HCT116 (cell line): ENCODE results near the gene PSMA8. TPM values are rescaled to one million over a fixed set of nuclear protein-coding genes. Genes with fewer than 3 reads are reported as not detected.
A peak's percentile ranks its signal among the peaks of the same experiment; 100 is the strongest.

Experiments
- ATAC-seq: fragments of 200-7000 bp; cut with Tn5 transposase; 2 replicates; pipeline ENCODE4 v1.9.1; 2020; ENCODE audit warnings: mild to moderate bottlenecking, moderate library complexity
- Bru-seq: library from RNA; stranded (reverse); fragments of 400-500 nt; gene quantifications from one replicate; lab custom pipeline; 2021; lab: Mats Ljungman, UMichigan
- BruChase-seq, 2 experiments: library from RNA; stranded (reverse); fragments of 400-500 nt; gene quantifications; one replicate each; lab custom pipeline; 2021; lab: Mats Ljungman, UMichigan
- BruUV-seq: library from RNA; stranded (reverse); fragments of 400-500 nt; replicated peaks from 2 replicates; lab custom pipeline; 2021; lab: Mats Ljungman, UMichigan
- CTCF ChIA-PET: fragments of 300-600 bp; sonication (Branson Sonifier 250); formaldehyde crosslinking; loops from one replicate; lab custom pipeline; 2021; ENCODE audit warnings: antibody characterized with exemption; lab: Charles Lee
- POLR2A ChIA-PET: fragments of 300-600, 350-600 bp; sonication (Branson Sonifier 250); formaldehyde crosslinking; loops from one replicate; lab custom pipeline; 2021; ENCODE audit warnings: antibody characterized with exemption; lab: Charles Lee
- RAD21 ChIA-PET, 2 experiments: fragments of 300-600 bp; sonication (Branson Sonifier 250); formaldehyde crosslinking; loops; one replicate each; lab custom pipeline; 2023; ENCODE audit warnings: low total read pairs in 2 of 2; ENCODE audit not compliant: uncharacterized antibody in 2 of 2, unreplicated experiment in 2 of 2, low non-redundant PET in 1 of 2; lab: Charles Lee
- DNase-seq: peaks from one replicate; pipeline ENCODE4 v3.0.0-alpha.2; 2010; ENCODE audit warnings: low read depth, low spot score
- H2AFZ ChIP-seq: fragments of 200-600 bp; shearing (Covaris generic), sonication (generic); 2 replicates; pipeline ENCODE4 v1.6.1; 2017; ENCODE audit warnings: low read depth, mixed run types, mixed read lengths, antibody characterized with exemption, low read length; ENCODE audit not compliant: poor library complexity, severe bottlenecking
- H3K27ac ChIP-seq: 2 replicates; pipeline ENCODE4 v1.5.1; 2012; ENCODE audit warnings: low read depth, low read length
- H3K27me3 ChIP-seq: fragments of 200-600 bp; sonication (generic); 2 replicates; pipeline ENCODE4 v1.6.1; 2016; ENCODE audit warnings: mixed run types, low read length, mixed read lengths; ENCODE audit not compliant: insufficient read depth
- H3K36me3 ChIP-seq, 2 experiments: fragments of 200-500 bp in 1 of 2; fragments of 200-600 bp in 1 of 2; sonication (Bioruptor generic) in 1 of 2; sonication (generic) in 1 of 2; 2 replicates each; pipeline versions ENCODE4 v1.5.1 to v1.6.1; 2014 to 2016; ENCODE audit warnings: low read length in 2 of 2, inconsistent platforms in 1 of 2, mixed read lengths in 1 of 2, mixed run types in 1 of 2; ENCODE audit not compliant: insufficient read depth in 2 of 2, control insufficient read depth in 1 of 2
- H3K4me1 ChIP-seq, 2 experiments: fragments of 200-600 bp in 1 of 2; sonication (generic) in 1 of 2; 2 replicates each; pipeline versions ENCODE4 v1.5.1 to v1.6.1; 2012 to 2017; ENCODE audit warnings: low read length in 2 of 2, inconsistent platforms in 1 of 2, mild to moderate bottlenecking in 1 of 2, mixed read lengths in 1 of 2, mixed run types in 1 of 2, moderate library complexity in 1 of 2; ENCODE audit not compliant: insufficient read depth in 2 of 2, control insufficient read depth in 1 of 2
- H3K4me2 ChIP-seq: fragments of 200-600 bp; sonication (generic); 2 replicates; pipeline ENCODE4 v1.6.1; 2017; ENCODE audit warnings: mixed run types, low read length, mixed read lengths
- H3K4me3 ChIP-seq, 2 experiments: fragments of 200-600 bp in 1 of 2; sonication (generic) in 1 of 2; replicated peaks in 1 of 2; 2 replicates each; pipeline ENCODE4 v1.5.1; 2011 to 2016; ENCODE audit warnings: low read length in 2 of 2, control low read depth in 1 of 2, low read depth in 1 of 2, mild to moderate bottlenecking in 1 of 2, mixed read lengths in 1 of 2, mixed run types in 1 of 2
- H3K79me2 ChIP-seq: fragments of 200-600 bp; sonication (generic); 2 replicates; pipeline ENCODE4 v1.6.1; 2017; ENCODE audit warnings: mild to moderate bottlenecking, mixed run types, low read length, moderate library complexity, mixed read lengths; ENCODE audit not compliant: insufficient read depth
- H3K9ac ChIP-seq: fragments of 200-600 bp; sonication (generic); 2 replicates; pipeline ENCODE4 v1.6.1; 2016; ENCODE audit warnings: low read length, mixed read lengths
- H3K9me2 ChIP-seq: fragments of 200-600 bp; sonication (generic), shearing (Covaris generic); 2 replicates; pipeline ENCODE4 v1.6.1; 2017; ENCODE audit warnings: mixed run types, mild to moderate bottlenecking, moderate library complexity; ENCODE audit not compliant: insufficient read depth
- H3K9me3 ChIP-seq, 2 experiments: fragments of 200-500 bp in 1 of 2; fragments of 200-600 bp in 1 of 2; sonication (Bioruptor generic) in 1 of 2; sonication (generic) in 1 of 2; 2 replicates each; pipeline ENCODE4 v1.6.1; 2014 to 2017; ENCODE audit warnings: low read length in 2 of 2, mixed read lengths in 2 of 2, inconsistent platforms in 1 of 2, low read depth in 1 of 2, mild to moderate bottlenecking in 1 of 2, mixed run types in 1 of 2, moderate library complexity in 1 of 2; ENCODE audit not compliant: control insufficient read depth in 1 of 2, insufficient read depth in 1 of 2
- H4K20me1 ChIP-seq: fragments of 200-600 bp; sonication (generic), shearing (Covaris generic); 2 replicates; pipeline ENCODE4 v1.6.1; 2017; ENCODE audit warnings: mixed run types, mild to moderate bottlenecking, moderate library complexity; ENCODE audit not compliant: insufficient read depth
- ATF3 ChIP-seq: IDR thresholded peaks from 2 replicates; pipeline ENCODE4 v1.6.1; 2012
- CEBPB ChIP-seq: IDR thresholded peaks from 2 replicates; pipeline ENCODE4 v1.6.1; 2012; ENCODE audit warnings: low read depth
- CTCF ChIP-seq, 3 experiments: fragments of 200-600 bp in 1 of 3; sonication (generic) in 1 of 3; IDR thresholded peaks in 2 of 3; conservative IDR thresholded peaks in 1 of 3; 2 replicates each; pipeline ENCODE4 v1.5.1; 2012 to 2017; ENCODE audit warnings: low read depth in 2 of 3, low read length in 2 of 3, antibody characterized with exemption in 1 of 3, borderline replicate concordance in 1 of 3, control low read depth in 1 of 3, mild to moderate bottlenecking in 1 of 3, mixed read lengths in 1 of 3, mixed run types in 1 of 3, moderate library complexity in 1 of 3; ENCODE audit not compliant: insufficient read depth in 1 of 3
- ELF1 ChIP-seq: IDR thresholded peaks from 2 replicates; pipeline ENCODE4 v1.6.1; 2012; ENCODE audit warnings: low read depth, borderline replicate concordance
- EZH2 ChIP-seq: fragments of 200-600 bp; sonication (generic); IDR thresholded peaks from 2 replicates; pipeline ENCODE4 v1.6.1; 2017; ENCODE audit warnings: antibody characterized with exemption, mixed run types
- EZH2phosphoT487 ChIP-seq: fragments of 200-600 bp; IDR thresholded peaks from 2 replicates; pipeline ENCODE4 v1.6.1; 2018; ENCODE audit warnings: antibody characterized with exemption, borderline replicate concordance
- FOSL1 ChIP-seq: IDR thresholded peaks from 2 replicates; pipeline ENCODE4 v1.6.1; 2012; ENCODE audit warnings: low read depth
- POLR2A ChIP-seq: IDR thresholded peaks from 2 replicates; pipeline ENCODE4 v1.7.0; 2011; ENCODE audit warnings: borderline replicate concordance; ENCODE audit not compliant: insufficient read depth, insufficient read length; ENCODE audit errors: extremely low read depth
- POLR2AphosphoS5 ChIP-seq: IDR thresholded peaks from 2 replicates; pipeline ENCODE4 v1.6.1; 2011; ENCODE audit warnings: mild to moderate bottlenecking, low read depth, low read length, moderate library complexity
- RAD21 ChIP-seq: IDR thresholded peaks from 2 replicates; pipeline ENCODE4 v1.6.1; 2012; ENCODE audit warnings: low read depth, mild to moderate bottlenecking
- SIN3A ChIP-seq: IDR thresholded peaks from 2 replicates; pipeline ENCODE4 v1.6.1; 2012; ENCODE audit warnings: low read depth
- YY1 ChIP-seq: IDR thresholded peaks from 2 replicates; pipeline ENCODE4 v1.6.1; 2011; ENCODE audit warnings: low read length, low read depth, moderate library complexity, mild to moderate bottlenecking; ENCODE audit not compliant: insufficient replicate concordance; ENCODE audit errors: extremely low read depth
- ZFX ChIP-seq: fragments of 450-650 bp; IDR thresholded peaks from 2 replicates; pipeline ENCODE4 v1.6.1; 2017
- intact Hi-C: fragments of 100-400 bp; cut with micrococcal nuclease; formaldehyde crosslinking; loops from 2 replicates; pipeline ENCODE4 v1.10.0; 2022
- long read RNA-seq: library from polyadenylated mRNA; unstranded; transcript quantifications from one replicate; pipeline ENCODE4 v2.0.0, GENCODE V29; 2021; ENCODE audit not compliant: unreplicated experiment
- polyA plus RNA-seq: library from polyadenylated mRNA; unstranded; fragments of >200 nt; gene quantifications from 2 replicates; pipeline ENCODE4 v1.2.1, GENCODE V29; 2012; ENCODE audit warnings: missing spikeins
- total RNA-seq: library from RNA; stranded (reverse); gene quantifications from one replicate; pipeline ENCODE4 v1.2.1, GENCODE V29; 2021; ENCODE audit not compliant: unreplicated experiment

The PSMA8 gene
- total RNA-seq, result not detected
- not detected in 2 replicates for polyA plus RNA-seq
- Bru-seq, nascent RNA, result percentile 4 among the genes with signal in this experiment
- BruChase-seq, experiment 1, labeled RNA remaining after a 6-hour chase, result percentile 2 among the genes with signal in this experiment
- percentile 2 among the genes with signal in this experiment for BruChase-seq, experiment 2, labeled RNA remaining after a 2-hour chase
- long read RNA-seq, result 0 reads

GRCh38 chr18:26133652-26134051 lies at the start of gene PSMA8:
Gene PSMA8, plus strand, starts transcription at chr18:26133869. Its CDS starts 97 bp downstream, at chr18:26133966.
- Histone ChIP-seq H3K4me3 (no peak within 1 kb of the TSS), H3K4me2 (no peak within 1 kb of the TSS), H2AFZ (no peak within 1 kb of the TSS), H3K9ac (no peak within 1 kb of the TSS), H3K27ac (no peak within 1 kb of the TSS), H3K9me3 (no peaks in the 10 kb centered on the region), H3K79me2 (no peaks in the 10 kb centered on the region), H3K9me2 (no peaks in the 10 kb centered on the region)
- DNase-seq, result no peak
- TF ChIP-seq FOSL1 (no peak), SIN3A (no peak), ELF1 (no peak), EZH2 (no peak), RAD21 (no peak), CTCF (IDR thresholded peaks at IDR 0.05 in 2 of 3, conservative IDR thresholded peaks at IDR 0.05 in 1 of 3; ENCODE audit: borderline replicate concordance in 1 of 3, insufficient read depth in 1 of 3, low read depth in 2 of 3, low read length in 2 of 3) (no peak), CEBPB (no peak), YY1 (no peak), POLR2A (no peak), POLR2AphosphoS5 (no peak), ATF3 (no peak), EZH2phosphoT487 (no peak), ZFX (no peak)
- TF ChIP-seq, all 23 proteins: peak for 0
- ATAC-seq, result no peak
- RAD21 ChIA-PET, result no interaction called here
- no peaks in the 10 kb centered on the region for H3K4me1 ChIP-seq
- POLR2A ChIA-PET, result no interaction called here
- BruUV-seq, result no TSS peak
- H3K27me3 ChIP-seq, result no peaks in the 10 kb centered on the region; the same call in 1 of the 2 replicates
- H3K36me3 ChIP-seq, result no peaks in the 10 kb centered on the region
- CTCF ChIA-PET, result no interaction called here
- intact Hi-C loops, result no loop called here
- H4K20me1 ChIP-seq, result no peaks in the 10 kb centered on the region
